ENCODE measurements around the gene MKLN1.

DNA sequence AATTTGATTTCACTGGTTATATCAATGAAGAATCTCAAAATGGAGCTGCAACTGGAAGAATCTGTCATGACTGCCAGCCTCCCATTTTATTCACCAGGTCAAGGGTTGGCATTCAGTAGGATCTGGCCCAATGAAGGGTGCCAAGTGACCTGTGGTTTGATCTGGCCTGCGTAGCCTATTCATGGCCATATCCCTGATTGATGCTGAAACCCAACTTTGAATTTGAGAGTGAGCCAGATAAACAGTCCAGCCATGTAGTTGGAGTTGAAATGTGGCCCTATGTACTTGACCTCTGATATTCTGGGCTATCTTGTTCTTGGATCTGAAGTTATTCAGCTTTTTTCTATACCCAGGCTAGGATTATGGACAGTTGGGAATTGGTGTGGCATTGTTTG lies 1.5 kb downstream of the MKLN1 start:
- no peak for TF ChIP-seq GATA3 (IDR thresholded peaks at IDR 0.05; ENCODE audit: low read depth, low read length)
- TF ChIP-seq GATA2 (IDR thresholded peaks at IDR 0.05; ENCODE audit: low read depth, low read length), result no peak

Data from SH-SY5Y (cell line).